Peyer's patch (tissue), 4 donors: ENCODE data around the gene FGF4. TPM values are rescaled to one million over a fixed set of nuclear protein-coding genes. Genes with fewer than 3 reads are reported as not detected.

Source experiments
- DNase-seq, 3 donors: peaks; one replicate each; pipeline ENCODE4 v3.0.0-alpha.2; 2017 to 2019
- H3K27ac ChIP-seq, 4 donors: fragments of 200-600 bp; sonication (generic); one replicate each; pipeline ENCODE4 v1.5.1; 2016 to 2019
- H3K27me3 ChIP-seq, 2 donors: fragments of 200-600 bp; sonication (generic); one replicate each; pipeline ENCODE4 v1.5.1; 2019
- H3K36me3 ChIP-seq, 3 donors: fragments of 200-600 bp; sonication (generic); one replicate each; pipeline ENCODE4 v1.5.1; 2016 to 2019
- H3K4me1 ChIP-seq, 4 donors: fragments of 200-600 bp; sonication (generic); one replicate each; pipeline ENCODE4 v1.5.1; 2016 to 2019
- H3K4me3 ChIP-seq, 4 donors: fragments of 200-600 bp; sonication (generic); 1 replicate in 3 of 4; 2 replicates in 1 of 4; pipeline ENCODE4 v1.5.1; 2016 to 2019; ENCODE audit warnings: mild to moderate bottlenecking in 1 of 4
- H3K9me3 ChIP-seq, 4 donors: fragments of 200-600 bp; sonication (generic); one replicate each; pipeline ENCODE4 v1.5.1; 2016 to 2019; ENCODE audit warnings: mild to moderate bottlenecking in 1 of 4
- CTCF ChIP-seq, 6 experiments: fragments of 450-650 bp in 4 of 6; fragments of 200-600 bp in 2 of 6; sonication (generic) in 1 of 6; IDR thresholded peaks; one replicate each; pipeline ENCODE4 v1.5.1; 2017 to 2019; ENCODE audit warnings: antibody characterized with exemption in 6 of 6, mild to moderate bottlenecking in 3 of 6, moderate library complexity in 1 of 6
- POLR2A ChIP-seq, 2 donors: fragments of 450-650 bp; IDR thresholded peaks; one replicate each; pipeline ENCODE4 v1.5.1; 2017; ENCODE audit warnings: antibody characterized with exemption in 2 of 2, mild to moderate bottlenecking in 2 of 2, moderate library complexity in 2 of 2
- total RNA-seq, 4 donors: library from RNA; depleted of rRNA; stranded (reverse); fragments of >200 nt; gene quantifications; one replicate each; pipeline ENCODE4 v1.1.0, GENCODE V29; 2016

Gene FGF4
- total RNA-seq, 4 donors from 2014 or later = not detected

GRCh38 chr11:69800278-69800677 lies 25.1 kb upstream of the FGF4 start:
- TF ChIP-seq CTCF (IDR thresholded peaks at IDR 0.05) (no peak), POLR2A (IDR thresholded peaks at IDR 0.05) (no peak)
- DNase-seq = no peak

GRCh38 chr11:69799582-69799981 lies 24.4 kb upstream of the FGF4 start:
- H3K9me3 ChIP-seq = no peaks in the 10 kb centered on the region
- TF ChIP-seq POLR2A (IDR thresholded peaks at IDR 0.05) (no peak), CTCF (IDR thresholded peaks at IDR 0.05) (no peak)

More at GRCh38 chr11:69800278-69800677, 25.1 kb upstream of the FGF4 start:
- Histone ChIP-seq H3K27ac (no peak overlapping the region), H3K36me3 (no peaks in the 10 kb centered on the region), H3K4me1 (no peaks in the 10 kb centered on the region), H3K4me3 (no peak overlapping the region), H3K27me3 (no peaks in the 10 kb centered on the region), H3K9me3 (no peaks in the 10 kb centered on the region)

GRCh38 chr11:69799097-69799496 lies 24.0 kb upstream of the FGF4 start:
- no peaks in the 10 kb centered on the region for H3K9me3 ChIP-seq
- TF ChIP-seq CTCF (IDR thresholded peaks at IDR 0.05) (no peak), POLR2A (IDR thresholded peaks at IDR 0.05) (no peak)

More at GRCh38 chr11:69799582-69799981, 24.4 kb upstream of the FGF4 start:
- H3K4me1 ChIP-seq = no peaks in the 10 kb centered on the region
- H3K36me3 ChIP-seq = no peaks in the 10 kb centered on the region
- no peaks in the 10 kb centered on the region for H3K27me3 ChIP-seq
- H3K27ac ChIP-seq = no peak overlapping the region
- no peak for DNase-seq
- H3K4me3 ChIP-seq = no peak overlapping the region

GRCh38 chr11:69797737-69798528 lies 22.8 kb upstream of the FGF4 start:
- TF ChIP-seq CTCF (IDR thresholded peaks at IDR 0.05) = no peak

More at GRCh38 chr11:69799097-69799496, 24.0 kb upstream of the FGF4 start:
- no peak for DNase-seq
- H3K4me3 ChIP-seq = no peak overlapping the region
- no peak overlapping the region for H3K27ac ChIP-seq
- no peaks in the 10 kb centered on the region for H3K27me3 ChIP-seq
- H3K4me1 ChIP-seq = no peaks in the 10 kb centered on the region
- no peaks in the 10 kb centered on the region for H3K36me3 ChIP-seq

GRCh38 chr11:69797156-69797555 lies 22.0 kb upstream of the FGF4 start:
- Histone ChIP-seq H3K9me3 (no peaks in the 10 kb centered on the region), H3K36me3 (no peaks in the 10 kb centered on the region), H3K4me3 (no peak overlapping the region), H3K27me3 (no peaks in the 10 kb centered on the region), H3K27ac (no peak overlapping the region), H3K4me1 (no peaks in the 10 kb centered on the region)
- no peak for DNase-seq
- TF ChIP-seq CTCF (IDR thresholded peaks at IDR 0.05) (no peak), POLR2A (IDR thresholded peaks at IDR 0.05) (no peak)

More at GRCh38 chr11:69797737-69798528, 22.8 kb upstream of the FGF4 start:
- Histone ChIP-seq H3K9me3 (no peaks in the 10 kb centered on the region), H3K27ac (no peak overlapping the region), H3K4me3 (no peak overlapping the region), H3K36me3 (no peaks in the 10 kb centered on the region), H3K4me1 (no peaks in the 10 kb centered on the region), H3K27me3 (no peaks in the 10 kb centered on the region)
- no peak for DNase-seq
